ENCODE data around the gene RARRES1.
A peak's percentile ranks its signal among the peaks of the same experiment; 100 is the strongest.

RARRES1 gene

GRCh38 chr3:158725348-158726011 lies 6.8 kb downstream of the RARRES1 start:
- Histone ChIP-seq H3K27ac (ENCODE audit: low read depth in 2 of 2, low read length in 2 of 2) (peak overlapping the region; percentile 87 to 91), H3K36me3 (ENCODE audit: control insufficient read depth in 2 of 2, insufficient read depth in 2 of 2, low read length in 2 of 2) (no peaks in the 10 kb centered on the region), H3K4me1 (ENCODE audit: control insufficient read depth in 2 of 2, insufficient read depth in 2 of 2, low read length in 2 of 2) (peaks cover 45 to 51% of the 10 kb centered on the region in 2 donors), H3K4me3 (ENCODE audit: low read length in 2 of 2) (peak overlapping the region in 1 of 2 donors; percentile 5), H3K9me3 (ENCODE audit: control insufficient read depth in 2 of 2, low read length in 2 of 2) (no peaks in the 10 kb centered on the region), H3K27me3 (ENCODE audit: control insufficient read depth in 2 of 2, insufficient read depth in 2 of 2, low read length in 2 of 2) (no peaks in the 10 kb centered on the region), H3K9ac (ENCODE audit: low read depth in 1 of 2, low read length in 2 of 2) (no peak overlapping the region)

DNA sequence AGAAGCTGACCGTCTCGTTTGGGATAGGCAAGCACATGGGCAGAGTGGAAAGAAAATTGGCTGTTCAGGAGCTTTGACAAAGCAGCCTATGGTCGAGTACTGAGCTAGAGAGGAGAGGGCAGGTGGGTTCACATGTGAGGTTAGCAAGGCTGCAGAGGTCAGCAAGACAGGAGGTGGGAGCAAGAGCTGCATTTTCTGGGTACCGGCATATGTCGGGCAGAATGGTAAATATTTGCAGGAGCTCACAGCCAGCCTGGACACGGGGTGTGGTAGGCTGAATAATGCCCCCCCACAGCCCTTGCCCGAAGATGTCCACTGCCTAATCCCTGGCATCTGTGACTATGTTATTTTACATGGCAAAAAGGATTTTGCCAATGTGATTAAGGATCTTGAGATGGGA lies 8.3 kb downstream of the RARRES1 start:
- no peaks in the 10 kb centered on the region for H3K9me3 ChIP-seq (ENCODE audit: control insufficient read depth in 2 of 2, low read length in 2 of 2)
- H3K9ac ChIP-seq (ENCODE audit: low read depth in 1 of 2, low read length in 2 of 2) = peak overlapping the region; percentile 38 to 64
- no peaks in the 10 kb centered on the region for H3K27me3 ChIP-seq (ENCODE audit: control insufficient read depth in 2 of 2, insufficient read depth in 2 of 2, low read length in 2 of 2)
- peak overlapping the region in 1 of 2 donors; percentile 41 for H3K4me3 ChIP-seq (ENCODE audit: low read length in 2 of 2)
- H3K27ac ChIP-seq (ENCODE audit: low read depth in 2 of 2, low read length in 2 of 2) = peak overlapping the region; percentile 87 to 91
- peaks cover 45 to 55% of the 10 kb centered on the region in 2 donors for H3K4me1 ChIP-seq (ENCODE audit: control insufficient read depth in 2 of 2, insufficient read depth in 2 of 2, low read length in 2 of 2)
- no peaks in the 10 kb centered on the region for H3K36me3 ChIP-seq (ENCODE audit: control insufficient read depth in 2 of 2, insufficient read depth in 2 of 2, low read length in 2 of 2)

GRCh38 chr3:158722108-158722507 lies 10.1 kb downstream of the RARRES1 start:
- peak overlapping the region; percentile 87 to 91 for H3K27ac ChIP-seq (ENCODE audit: low read depth in 2 of 2, low read length in 2 of 2)
- no peak overlapping the region for H3K9ac ChIP-seq (ENCODE audit: low read depth in 1 of 2, low read length in 2 of 2)
- no peaks in the 10 kb centered on the region for H3K36me3 ChIP-seq (ENCODE audit: control insufficient read depth in 2 of 2, insufficient read depth in 2 of 2, low read length in 2 of 2)
- H3K9me3 ChIP-seq (ENCODE audit: control insufficient read depth in 2 of 2, low read length in 2 of 2) = no peaks in the 10 kb centered on the region
- H3K4me3 ChIP-seq (ENCODE audit: low read length in 2 of 2) = no peak overlapping the region
- peaks cover 39 to 49% of the 10 kb centered on the region in 2 donors for H3K4me1 ChIP-seq (ENCODE audit: control insufficient read depth in 2 of 2, insufficient read depth in 2 of 2, low read length in 2 of 2)
- H3K27me3 ChIP-seq (ENCODE audit: control insufficient read depth in 2 of 2, insufficient read depth in 2 of 2, low read length in 2 of 2) = no peaks in the 10 kb centered on the region

DNA sequence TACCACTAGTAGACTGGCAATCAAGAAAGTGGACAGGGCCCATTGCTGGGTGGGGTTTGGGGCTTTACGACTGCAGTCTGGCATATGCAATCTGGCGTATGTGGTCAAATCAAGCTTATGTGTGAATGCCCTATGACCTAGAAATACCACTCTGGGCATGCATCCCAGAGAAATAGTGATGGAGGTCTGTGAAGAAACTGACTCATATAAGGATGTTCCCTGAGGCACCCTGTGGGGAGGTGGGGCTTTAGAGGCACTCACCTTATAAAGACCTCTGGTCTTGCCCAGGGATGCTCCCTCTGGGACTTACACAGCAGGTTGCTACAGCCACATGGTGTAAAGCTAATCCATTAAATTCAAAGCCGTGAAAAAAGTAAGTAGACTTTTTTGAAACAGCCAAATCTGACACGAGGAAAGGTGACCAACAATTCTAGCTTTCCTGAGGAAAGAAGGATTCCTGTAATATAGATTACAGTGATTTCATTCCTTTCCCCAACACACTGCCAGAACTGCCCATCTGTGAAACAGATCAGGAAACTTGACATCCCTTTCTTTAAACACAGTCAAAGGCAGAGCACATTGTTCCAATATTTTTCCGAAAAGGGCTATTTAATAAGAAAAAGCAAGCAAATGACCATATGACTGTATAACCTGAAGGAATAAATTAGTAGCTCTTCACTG lies 13.6 kb downstream of the RARRES1 start:
- no peak overlapping the region for H3K4me3 ChIP-seq (ENCODE audit: low read length in 2 of 2)
- H3K4me1 ChIP-seq (ENCODE audit: control insufficient read depth in 2 of 2, insufficient read depth in 2 of 2, low read length in 2 of 2) = peaks cover 9 to 18% of the 10 kb centered on the region in 2 donors
- H3K27ac ChIP-seq (ENCODE audit: low read depth in 2 of 2, low read length in 2 of 2) = no peak overlapping the region
- no peaks in the 10 kb centered on the region for H3K9me3 ChIP-seq (ENCODE audit: control insufficient read depth in 2 of 2, low read length in 2 of 2)
- no peaks in the 10 kb centered on the region for H3K27me3 ChIP-seq (ENCODE audit: control insufficient read depth in 2 of 2, insufficient read depth in 2 of 2, low read length in 2 of 2)
- no peak overlapping the region for H3K9ac ChIP-seq (ENCODE audit: low read depth in 1 of 2, low read length in 2 of 2)
- no peaks in the 10 kb centered on the region for H3K36me3 ChIP-seq (ENCODE audit: control insufficient read depth in 2 of 2, insufficient read depth in 2 of 2, low read length in 2 of 2)

GRCh38 chr3:158717576-158717975 lies 14.7 kb downstream of the RARRES1 start:
- no peaks in the 10 kb centered on the region for H3K36me3 ChIP-seq (ENCODE audit: control insufficient read depth in 2 of 2, insufficient read depth in 2 of 2, low read length in 2 of 2)

DNA sequence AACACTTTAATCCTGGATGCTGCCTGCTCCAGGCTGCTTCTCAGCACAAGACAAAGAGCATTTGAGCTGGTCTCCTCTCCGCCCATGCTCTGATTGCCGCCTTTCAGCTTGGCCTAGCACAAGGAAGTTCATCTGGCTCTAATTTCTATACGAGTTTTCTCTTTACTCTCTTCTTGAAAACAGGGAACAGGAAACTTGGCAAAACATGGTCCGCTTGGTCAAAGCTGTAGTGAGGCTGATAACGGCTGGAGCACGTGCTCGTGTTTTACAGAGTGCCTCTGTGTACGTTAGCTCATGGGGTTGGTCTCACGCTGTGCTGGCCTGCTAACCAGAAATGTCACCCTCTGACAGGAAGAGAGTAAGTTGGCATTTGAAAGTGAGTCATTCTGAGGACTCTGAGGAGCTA lies 19.2 kb downstream of the RARRES1 start:
- no peak overlapping the region for H3K4me3 ChIP-seq (ENCODE audit: low read length in 2 of 2)
- H3K9ac ChIP-seq (ENCODE audit: low read depth in 1 of 2, low read length in 2 of 2) = peak overlapping the region in 1 of 2 donors; percentile 2

More at GRCh38 chr3:158717576-158717975, 14.7 kb downstream of the RARRES1 start:
- no peak overlapping the region for H3K27ac ChIP-seq (ENCODE audit: low read depth in 2 of 2, low read length in 2 of 2)
- no peak overlapping the region for H3K4me3 ChIP-seq (ENCODE audit: low read length in 2 of 2)
- no peaks in the 10 kb centered on the region for H3K9me3 ChIP-seq (ENCODE audit: control insufficient read depth in 2 of 2, low read length in 2 of 2)
- peaks cover 7 to 25% of the 10 kb centered on the region in 2 donors for H3K4me1 ChIP-seq (ENCODE audit: control insufficient read depth in 2 of 2, insufficient read depth in 2 of 2, low read length in 2 of 2)
- H3K9ac ChIP-seq (ENCODE audit: low read depth in 1 of 2, low read length in 2 of 2) = no peak overlapping the region
- no peaks in the 10 kb centered on the region for H3K27me3 ChIP-seq (ENCODE audit: control insufficient read depth in 2 of 2, insufficient read depth in 2 of 2, low read length in 2 of 2)

GRCh38 chr3:158712443-158712842 lies 19.8 kb downstream of the RARRES1 start:
- Histone ChIP-seq H3K9me3 (ENCODE audit: control insufficient read depth in 2 of 2, low read length in 2 of 2) (no peaks in the 10 kb centered on the region), H3K27me3 (ENCODE audit: control insufficient read depth in 2 of 2, insufficient read depth in 2 of 2, low read length in 2 of 2) (no peaks in the 10 kb centered on the region), H3K27ac (ENCODE audit: low read depth in 2 of 2, low read length in 2 of 2) (peak overlapping the region in 1 of 2 donors; percentile 66), H3K9ac (ENCODE audit: low read depth in 1 of 2, low read length in 2 of 2) (no peak overlapping the region), H3K4me1 (ENCODE audit: control insufficient read depth in 2 of 2, insufficient read depth in 2 of 2, low read length in 2 of 2) (peaks cover 6 to 17% of the 10 kb centered on the region in 2 donors), H3K36me3 (ENCODE audit: control insufficient read depth in 2 of 2, insufficient read depth in 2 of 2, low read length in 2 of 2) (peaks cover 8 to 11% of the 10 kb centered on the region in 2 donors), H3K4me3 (ENCODE audit: low read length in 2 of 2) (no peak overlapping the region)

More for the DNA sequence above, 19.2 kb downstream of the RARRES1 start:
- H3K27me3 ChIP-seq (ENCODE audit: control insufficient read depth in 2 of 2, insufficient read depth in 2 of 2, low read length in 2 of 2) = no peaks in the 10 kb centered on the region
- H3K36me3 ChIP-seq (ENCODE audit: control insufficient read depth in 2 of 2, insufficient read depth in 2 of 2, low read length in 2 of 2) = peaks cover 4 to 11% of the 10 kb centered on the region in 2 donors
- H3K9me3 ChIP-seq (ENCODE audit: control insufficient read depth in 2 of 2, low read length in 2 of 2) = no peaks in the 10 kb centered on the region
- H3K27ac ChIP-seq (ENCODE audit: low read depth in 2 of 2, low read length in 2 of 2) = peak overlapping the region; percentile 29 to 66
- peaks cover 6 to 17% of the 10 kb centered on the region in 2 donors for H3K4me1 ChIP-seq (ENCODE audit: control insufficient read depth in 2 of 2, insufficient read depth in 2 of 2, low read length in 2 of 2)

DNA sequence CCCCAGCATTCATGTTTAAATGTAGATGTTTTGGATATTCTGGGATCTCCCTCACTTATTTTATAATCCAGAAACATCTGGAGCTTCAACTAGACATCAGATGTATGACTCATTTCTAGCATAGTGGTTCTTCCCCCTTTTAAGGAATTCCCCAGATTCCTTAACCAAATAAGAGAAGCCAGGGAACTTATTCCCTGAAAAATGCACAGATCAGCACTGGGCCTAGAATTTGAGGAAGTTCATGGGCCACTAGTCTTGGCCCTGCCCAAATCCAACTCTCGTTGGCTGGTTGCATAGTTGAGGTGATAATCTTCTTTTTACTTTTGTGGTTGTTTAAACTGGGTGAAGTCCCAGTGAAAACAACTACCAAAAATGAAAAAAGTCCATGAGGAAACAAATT lies 20.4 kb downstream of the RARRES1 start:
- Histone ChIP-seq H3K27me3 (ENCODE audit: control insufficient read depth in 2 of 2, insufficient read depth in 2 of 2, low read length in 2 of 2) (no peaks in the 10 kb centered on the region), H3K27ac (ENCODE audit: low read depth in 2 of 2, low read length in 2 of 2) (peak overlapping the region in 1 of 2 donors; percentile 38), H3K9me3 (ENCODE audit: control insufficient read depth in 2 of 2, low read length in 2 of 2) (no peaks in the 10 kb centered on the region), H3K4me1 (ENCODE audit: control insufficient read depth in 2 of 2, insufficient read depth in 2 of 2, low read length in 2 of 2) (peaks cover 6 to 17% of the 10 kb centered on the region in 2 donors), H3K9ac (ENCODE audit: low read depth in 1 of 2, low read length in 2 of 2) (no peak overlapping the region), H3K36me3 (ENCODE audit: control insufficient read depth in 2 of 2, insufficient read depth in 2 of 2, low read length in 2 of 2) (peaks cover 8 to 11% of the 10 kb centered on the region in 2 donors), H3K4me3 (ENCODE audit: low read length in 2 of 2) (no peak overlapping the region)

DNA sequence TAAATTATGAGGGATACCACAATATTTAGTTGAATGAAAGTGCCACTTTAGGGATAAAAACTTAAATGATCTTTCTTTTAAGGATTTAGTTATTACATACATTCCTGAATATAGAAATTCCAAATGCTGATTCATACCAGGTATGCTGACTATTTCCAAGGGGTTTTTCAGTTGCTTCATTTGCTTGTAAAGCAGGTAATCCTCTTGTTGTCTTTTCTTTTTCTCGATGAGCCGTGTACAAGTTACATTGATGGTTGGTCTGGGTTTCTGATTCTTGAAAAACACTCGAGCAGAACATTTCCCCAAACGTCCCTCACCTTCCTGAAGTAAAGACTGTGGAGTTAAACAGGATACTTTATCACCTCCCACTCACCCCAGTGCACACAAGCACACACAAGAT lies 21.7 kb downstream of the RARRES1 start:
- Histone ChIP-seq H3K27me3 (ENCODE audit: control insufficient read depth in 2 of 2, insufficient read depth in 2 of 2, low read length in 2 of 2) (no peaks in the 10 kb centered on the region), H3K4me3 (ENCODE audit: low read length in 2 of 2) (no peak overlapping the region), H3K27ac (ENCODE audit: low read depth in 2 of 2, low read length in 2 of 2) (no peak overlapping the region), H3K9ac (ENCODE audit: low read depth in 1 of 2, low read length in 2 of 2) (no peak overlapping the region), H3K36me3 (ENCODE audit: control insufficient read depth in 2 of 2, insufficient read depth in 2 of 2, low read length in 2 of 2) (peaks cover 8 to 11% of the 10 kb centered on the region in 2 donors), H3K4me1 (ENCODE audit: control insufficient read depth in 2 of 2, insufficient read depth in 2 of 2, low read length in 2 of 2) (peaks cover 6 to 17% of the 10 kb centered on the region in 2 donors), H3K9me3 (ENCODE audit: control insufficient read depth in 2 of 2, low read length in 2 of 2) (no peaks in the 10 kb centered on the region)

GRCh38 chr3:158709666-158710083 lies 22.6 kb downstream of the RARRES1 start:
- Histone ChIP-seq H3K4me1 (ENCODE audit: control insufficient read depth in 2 of 2, insufficient read depth in 2 of 2, low read length in 2 of 2) (peaks cover 6 to 17% of the 10 kb centered on the region in 2 donors), H3K27me3 (ENCODE audit: control insufficient read depth in 2 of 2, insufficient read depth in 2 of 2, low read length in 2 of 2) (no peaks in the 10 kb centered on the region), H3K4me3 (ENCODE audit: low read length in 2 of 2) (no peak overlapping the region), H3K9me3 (ENCODE audit: control insufficient read depth in 2 of 2, low read length in 2 of 2) (no peaks in the 10 kb centered on the region), H3K27ac (ENCODE audit: low read depth in 2 of 2, low read length in 2 of 2) (no peak overlapping the region), H3K9ac (ENCODE audit: low read depth in 1 of 2, low read length in 2 of 2) (no peak overlapping the region), H3K36me3 (ENCODE audit: control insufficient read depth in 2 of 2, insufficient read depth in 2 of 2, low read length in 2 of 2) (peaks cover 10 to 16% of the 10 kb centered on the region in 2 donors)
